NCI-H1694 (cell line): ENCODE data around the gene SLC25A20.

Experiments used
- DNase-seq: peaks from one replicate; lab custom pipeline; 2025; lab: John Stamatoyannopoulos, UW

SLC25A20 gene

DNA sequence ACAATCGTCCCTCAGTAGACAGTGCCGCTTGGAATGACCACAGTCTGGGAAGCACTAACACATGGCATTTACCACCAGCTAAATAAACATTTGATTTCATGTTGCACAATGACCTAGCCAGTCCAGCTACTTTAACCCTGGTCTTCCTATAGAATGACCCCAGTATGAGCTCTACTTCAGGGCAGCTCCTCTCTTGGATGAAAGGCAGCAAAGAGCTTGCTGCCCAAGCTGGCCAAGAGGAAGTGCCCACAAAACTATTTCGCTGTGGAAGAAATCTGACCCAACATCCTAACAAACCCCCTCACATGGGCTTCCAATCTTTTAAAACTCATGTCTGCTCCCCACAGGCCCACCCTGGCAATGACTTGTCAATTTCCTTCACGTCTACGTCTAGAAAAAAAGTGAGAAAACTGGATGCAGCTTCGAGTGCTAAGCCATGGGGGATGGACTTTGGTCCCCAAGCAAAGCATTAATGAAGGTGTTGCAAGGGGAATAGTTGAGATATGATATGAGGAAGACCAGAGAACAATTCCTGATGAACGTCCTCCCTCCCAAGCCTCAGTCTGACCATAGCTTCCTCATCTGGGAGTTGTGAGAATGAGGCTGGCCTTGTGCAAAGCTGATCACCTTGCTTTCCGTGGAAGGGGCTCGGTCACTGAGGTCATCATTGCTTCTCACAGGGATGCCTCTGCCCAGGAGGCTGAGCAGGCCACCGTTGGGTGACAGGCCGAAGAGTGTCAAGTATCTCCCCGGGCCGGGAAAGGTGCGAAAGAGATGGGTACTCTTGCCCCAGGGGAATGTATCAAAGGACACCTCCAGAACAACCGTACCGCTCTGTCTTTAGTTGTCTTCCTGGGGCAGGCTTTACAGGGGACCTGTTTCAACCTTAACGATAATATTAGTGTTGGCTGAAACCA, 964 bp downstream of the SLC25A20 start:
- DNase-seq, result no peak

GRCh38 chr3:48896936-48897335, 1.7 kb downstream of the SLC25A20 start:
- DNase-seq, result no peak

DNA sequence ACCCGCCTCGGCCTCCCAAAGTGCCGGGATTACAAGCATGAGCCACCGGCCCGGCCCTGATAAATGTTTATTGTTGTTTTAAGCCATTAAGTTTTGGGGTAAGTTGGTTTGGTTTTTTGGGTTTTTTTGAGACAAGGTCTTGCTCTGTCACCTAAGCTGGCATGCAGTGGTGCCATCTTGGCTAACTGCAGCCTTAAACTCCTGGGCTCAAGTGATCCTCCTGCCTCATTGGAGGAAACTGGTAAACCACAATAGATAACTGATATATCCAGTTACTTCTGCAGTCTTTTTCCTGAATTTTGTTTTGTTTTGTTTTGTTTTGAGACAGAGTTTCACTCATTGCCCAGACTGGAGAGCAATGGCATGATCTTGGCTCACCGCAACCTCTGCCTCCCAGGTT, 4.2 kb downstream of the SLC25A20 start:
- DNase-seq, result no peak

GRCh38 chr3:48891606-48892005, 7.1 kb downstream of the SLC25A20 start:
- DNase-seq, result no peak

GRCh38 chr3:48885753-48886152, 12.9 kb downstream of the SLC25A20 start:
- DNase-seq, result no peak

GRCh38 chr3:48881652-48882114, 17.0 kb downstream of the SLC25A20 start:
- no peak for DNase-seq

DNA sequence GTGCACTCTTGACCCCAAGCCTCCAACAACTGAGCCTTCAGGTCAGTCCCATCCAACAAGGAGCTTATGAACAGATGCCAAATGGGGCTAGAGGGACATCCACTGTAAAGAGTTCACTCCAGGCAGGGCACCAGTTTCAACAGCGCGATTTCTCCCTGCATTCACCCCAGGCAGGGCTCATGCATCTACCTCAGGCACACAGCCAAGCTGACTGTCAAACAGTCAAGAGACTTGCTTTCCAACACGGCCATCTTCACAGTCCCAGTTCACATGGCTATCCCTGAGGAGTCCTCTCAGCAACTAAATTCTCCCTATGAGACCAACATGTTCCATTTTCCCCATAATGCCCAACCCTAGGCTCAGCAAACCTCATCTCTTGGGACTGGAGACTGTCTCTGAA, 17.7 kb downstream of the SLC25A20 start:
- no peak for DNase-seq

- DNase-seq, result no peak
These were observed 18.7 kb downstream of the SLC25A20 start for GRCh38 chr3:48879994-48880377.

GRCh38 chr3:48879307-48879993, 19.2 kb downstream of the SLC25A20 start:
- no peak for DNase-seq

DNA sequence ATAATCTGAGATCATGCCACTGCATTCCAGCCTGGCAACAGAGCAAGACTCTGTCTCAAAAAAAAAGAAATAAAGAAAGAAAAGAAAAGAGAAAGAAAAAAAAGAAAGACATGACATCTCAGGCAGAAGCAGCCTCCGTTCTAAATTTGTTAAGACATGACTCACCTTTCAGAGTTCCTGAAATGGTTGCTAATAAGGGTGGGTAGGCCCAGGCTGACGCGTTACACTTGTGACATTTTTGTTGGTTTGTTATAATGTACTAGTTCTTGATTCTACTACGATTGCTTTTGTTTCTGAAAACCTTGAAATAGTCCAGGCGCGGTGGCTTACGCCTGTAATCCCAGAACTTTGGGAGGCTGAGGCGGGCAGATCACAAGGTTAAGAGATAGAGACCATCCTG, 21.0 kb downstream of the SLC25A20 start:
- DNase-seq, result no peak

GRCh38 chr3:48863122-48863521, 35.6 kb downstream of the SLC25A20 start:
- no peak for DNase-seq

DNA sequence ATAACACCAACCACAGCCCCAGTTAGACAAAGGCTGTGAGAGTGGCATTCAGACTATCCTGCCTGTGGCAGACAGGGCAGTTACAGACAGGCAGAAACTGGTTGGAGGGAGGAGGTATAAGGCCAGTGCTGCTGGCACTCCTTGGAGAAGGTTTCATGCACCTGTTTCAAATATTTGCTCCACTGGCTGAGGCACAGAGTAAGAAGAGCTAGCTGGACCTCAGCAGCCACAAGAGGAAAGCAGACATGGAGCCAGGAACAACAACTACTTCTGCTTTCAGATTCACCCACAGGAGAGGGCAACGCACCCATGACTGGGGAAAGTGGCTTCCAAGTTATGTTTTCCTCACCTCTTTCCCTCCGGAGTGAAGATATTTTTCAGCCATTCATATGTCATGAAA, 39.5 kb downstream of the SLC25A20 start:
- no peak for DNase-seq

GRCh38 chr3:48858709-48859108, 40.0 kb downstream of the SLC25A20 start:
- DNase-seq, result no peak

DNA sequence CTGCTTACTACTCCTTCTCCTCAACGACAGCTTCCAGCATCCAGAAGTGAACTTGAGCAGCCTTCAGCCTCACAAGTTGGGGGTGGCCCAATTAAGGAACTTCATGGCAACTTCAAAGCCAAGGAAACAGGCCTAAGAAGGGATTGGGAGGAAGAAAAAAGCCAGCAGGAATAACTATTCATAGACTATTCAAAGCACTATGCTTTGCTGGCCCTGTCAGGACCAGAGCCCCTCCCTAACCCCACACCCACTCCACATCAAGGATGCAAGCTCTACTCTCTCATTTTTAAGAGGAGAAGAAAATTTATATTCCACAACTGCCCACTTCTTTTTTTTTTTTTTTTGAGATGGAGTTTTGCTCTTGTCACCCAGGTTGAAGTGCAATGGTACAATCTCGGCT, 41.0 kb downstream of the SLC25A20 start:
- no peak for DNase-seq

GRCh38 chr3:48856469-48856868, 42.2 kb downstream of the SLC25A20 start:
- no peak for DNase-seq

DNA sequence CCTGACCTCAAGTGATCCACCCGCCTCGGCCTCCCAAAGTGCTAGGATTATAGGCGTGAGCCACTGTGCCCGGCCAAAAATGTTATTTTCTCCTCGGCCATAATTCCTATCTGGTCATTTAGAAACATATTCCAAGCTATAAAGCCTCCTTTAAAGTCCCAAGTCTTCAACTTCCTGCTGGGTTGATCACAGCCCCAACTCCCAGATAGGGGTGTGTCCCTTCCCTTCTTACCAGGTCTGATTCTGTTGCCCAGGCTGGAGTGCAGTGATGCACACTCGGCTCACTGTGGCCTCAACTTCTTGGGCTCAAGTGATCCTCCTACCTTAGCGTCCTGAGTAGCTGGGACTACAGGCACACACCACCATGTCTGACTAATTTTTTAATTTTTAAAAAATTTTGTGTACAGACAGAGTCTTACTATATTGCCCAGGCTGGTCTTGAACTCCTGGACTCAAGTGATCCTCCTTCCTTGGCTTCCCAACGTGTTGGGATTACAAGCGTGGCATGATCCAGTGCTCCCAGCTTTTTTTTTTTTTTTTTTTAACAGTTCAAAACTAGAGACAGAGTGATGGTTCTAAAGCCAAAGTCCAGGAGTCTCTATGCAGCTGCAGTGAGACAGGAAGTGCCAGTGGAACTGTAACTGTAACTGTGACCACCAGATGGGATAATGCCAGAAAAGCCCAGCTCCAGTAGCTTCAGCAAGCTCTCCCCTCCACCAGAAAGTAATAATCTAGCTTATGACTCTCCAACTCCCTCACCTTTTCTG, 42.8 kb downstream of the SLC25A20 start:
- DNase-seq, result no peak

DNA sequence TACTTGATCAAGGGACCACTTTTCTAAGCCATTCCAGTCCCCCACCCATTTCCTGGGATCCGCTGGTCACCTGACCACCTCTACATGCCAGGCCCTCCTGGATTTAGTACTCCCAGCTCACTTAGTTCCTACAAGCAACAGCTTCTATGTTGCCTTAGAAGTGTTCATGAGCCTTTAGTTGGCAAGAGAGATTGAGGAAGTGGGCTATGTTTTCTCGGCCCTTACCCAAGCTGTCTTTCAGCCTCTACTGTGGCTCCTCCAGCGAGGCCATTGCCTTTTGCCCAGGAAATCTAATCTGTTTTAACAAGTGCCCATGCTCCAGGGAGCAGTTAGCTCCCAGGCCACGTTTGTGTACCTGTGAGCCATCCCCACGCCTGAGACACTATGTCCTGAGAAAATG, 46.5 kb downstream of the SLC25A20 start:
- no peak for DNase-seq

- no peak for DNase-seq
These were observed 47.3 kb downstream of the SLC25A20 start for GRCh38 chr3:48851407-48851806.

- DNase-seq, result no peak
These were observed 49.7 kb downstream of the SLC25A20 start for GRCh38 chr3:48848816-48849515.

- no peak for DNase-seq
These were observed 50.9 kb downstream of the SLC25A20 start, which contains the start of gene PRKAR2A for GRCh38 chr3:48847504-48848423. PRKAR2A (minus strand) TSS chr3:48847874; CDS start chr3:48847596, 278 bp downstream.

DNA sequence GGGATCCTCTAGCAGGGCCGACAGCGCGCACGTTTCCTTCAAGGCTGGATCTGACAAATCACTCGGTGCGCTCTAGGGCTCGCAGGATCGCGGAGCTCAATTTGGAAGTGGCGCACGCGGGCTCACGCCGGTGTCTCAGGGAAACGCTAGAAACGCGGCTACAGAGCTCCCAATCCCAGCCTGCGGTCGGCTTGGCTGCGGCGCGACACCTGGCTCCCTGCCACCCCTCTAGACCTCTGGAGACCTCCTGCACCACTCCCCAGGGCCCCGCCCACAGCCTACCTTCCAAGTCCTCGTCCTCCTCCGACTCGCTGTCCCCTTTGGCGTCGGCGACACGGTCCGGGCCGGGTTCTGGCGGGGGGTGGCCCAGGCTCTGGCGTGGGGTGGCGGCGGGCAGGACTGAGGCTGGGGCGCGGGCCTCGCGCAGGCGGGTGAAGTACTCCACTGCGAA, 51.6 kb downstream of the SLC25A20 start:
- no peak for DNase-seq
